Measurements from ENCODE around the gene CD82.

DNA sequence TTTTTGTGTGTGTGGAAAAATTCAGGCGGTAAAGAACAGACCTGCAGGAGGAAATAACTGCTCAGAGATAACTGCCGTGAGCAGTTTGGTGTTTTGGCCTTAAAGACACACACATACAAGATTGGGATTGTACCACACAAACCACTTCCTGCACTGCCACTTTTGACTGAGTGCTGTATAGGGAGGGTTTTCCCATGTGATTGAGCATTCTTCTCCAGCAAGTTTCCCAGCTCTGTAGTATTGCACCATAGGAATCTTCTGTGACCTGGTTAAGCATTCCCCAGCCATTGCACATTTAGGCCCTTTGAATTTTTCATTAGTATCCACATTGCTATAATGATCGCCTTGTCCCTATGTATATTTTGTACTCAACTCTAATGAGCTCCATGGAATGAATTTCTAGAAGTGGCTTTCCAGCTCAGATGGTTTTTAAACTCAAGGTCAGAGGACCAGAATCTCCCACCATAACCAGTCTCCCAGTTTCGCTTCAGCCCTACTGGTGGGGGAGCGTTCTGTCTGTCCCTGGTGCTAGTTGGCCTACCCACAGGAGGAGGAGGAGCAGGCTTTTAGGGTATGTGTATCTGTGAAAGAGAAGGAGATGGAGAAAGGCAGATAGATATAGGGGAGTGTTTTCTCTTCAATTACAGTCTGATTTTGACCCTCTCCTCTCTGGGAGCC lies 9.3 kb downstream of the CD82 start:
- TF ChIP-seq POLR2AphosphoS5 (IDR thresholded peaks at IDR 0.05; ENCODE audit: low read depth, low read length) (no peak), POLR2A (IDR thresholded peaks at IDR 0.05; ENCODE audit: low read depth, low read length) (no peak), TAF1 (IDR thresholded peaks at IDR 0.05; ENCODE audit: low read depth, low read length) (no peak), SPI1 (IDR thresholded peaks at IDR 0.05; ENCODE audit: low read depth, low read length) (no peak), PAX5 (IDR thresholded peaks at IDR 0.05; ENCODE audit: insufficient read depth, low read length, severe bottlenecking) (no peak), POU2F2 (IDR thresholded peaks at IDR 0.05; ENCODE audit: low read depth, low read length) (no peak)
